GM18951 (cell line): ENCODE measurements around the gene RAC3.

Source experiments
- POLR2A ChIP-seq: IDR thresholded peaks from 4 replicates; pipeline ENCODE4 v1.6.1; 2011; ENCODE audit warnings: mild to moderate bottlenecking; ENCODE audit not compliant: insufficient read length, insufficient read depth; ENCODE audit errors: extremely low read depth
- in situ Hi-C: fragments of 300-500 bp; cut with MboI; formaldehyde crosslinking; loops from one replicate; pipeline ENCODE4 v1.12.0; 2022; ENCODE audit warnings: low sequenced_read_pairs, mixed read lengths, inconsistent platforms; ENCODE audit not compliant: unreplicated experiment

Gene RAC3

DNA sequence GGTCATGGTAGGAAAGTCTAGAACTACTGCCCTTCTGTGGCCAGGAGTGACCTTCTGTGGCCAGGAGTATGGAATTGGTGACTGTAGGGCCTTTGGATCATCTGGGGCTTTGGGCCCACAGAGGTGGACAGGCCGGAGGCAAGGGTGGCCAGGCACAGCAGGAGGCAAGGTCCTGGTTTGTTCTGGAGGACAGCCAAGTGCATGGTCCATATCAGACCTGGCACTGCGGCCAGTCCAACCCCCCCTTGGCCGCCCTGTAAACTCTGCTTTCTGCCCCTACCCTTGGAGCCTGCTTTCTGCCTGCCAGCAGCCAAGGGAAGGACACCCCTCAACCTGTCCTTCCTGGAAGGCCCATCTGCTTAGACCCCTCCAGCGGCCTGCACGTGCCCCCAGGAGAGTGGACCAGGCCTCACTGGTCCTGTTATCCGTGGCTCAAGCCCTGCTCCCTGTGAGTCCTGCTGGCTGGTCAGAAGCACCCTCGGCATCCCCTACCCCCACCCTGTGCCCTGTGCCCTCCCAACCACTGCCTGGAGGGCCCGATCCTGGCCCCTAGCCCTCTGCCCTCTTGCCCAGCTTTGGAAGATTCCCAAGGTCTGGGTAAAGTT is 8.3 kb downstream of the RAC3 start:
- TF ChIP-seq POLR2A, result no peak
- in situ Hi-C loops, result loop anchor here (25.0 kb wide), 1 partner anchor 123 kb away; no protein-coding TSS in a partner anchor

- no peak for TF ChIP-seq POLR2A
- in situ Hi-C loops, result loop anchor here (25.0 kb wide), 1 partner anchor 121 kb away; no protein-coding TSS in a partner anchor
Measured at GRCh38 chr17:82041144-82041814, 9.8 kb downstream of the RAC3 start.

DNA sequence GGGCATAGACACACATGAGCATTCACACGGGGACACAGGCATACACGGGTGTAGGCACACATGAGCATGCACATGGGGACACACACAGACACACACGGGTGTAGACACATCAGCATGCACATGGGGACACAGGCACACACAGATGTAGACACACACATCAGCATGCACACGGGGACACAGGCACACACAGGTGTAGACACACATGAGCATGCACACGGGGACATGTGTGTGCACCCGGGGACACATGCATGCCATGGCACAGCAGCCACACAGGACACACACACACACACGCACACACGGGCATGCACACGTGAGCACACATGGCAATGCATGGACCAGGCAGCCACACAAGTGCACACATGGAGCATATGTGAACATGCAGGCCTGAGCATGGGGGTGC is 11.2 kb downstream of the RAC3 start:
- no peak for TF ChIP-seq POLR2A
- in situ Hi-C loops, result loop anchor here (25.0 kb wide), 1 partner anchor 120 kb away; no protein-coding TSS in a partner anchor

GRCh38 chr17:82043507-82043906 is 12.0 kb downstream of the RAC3 start:
- in situ Hi-C loops, result loop anchor here (25.0 kb wide), 1 partner anchor 119 kb away; no protein-coding TSS in a partner anchor
- TF ChIP-seq POLR2A, result no peak

DNA sequence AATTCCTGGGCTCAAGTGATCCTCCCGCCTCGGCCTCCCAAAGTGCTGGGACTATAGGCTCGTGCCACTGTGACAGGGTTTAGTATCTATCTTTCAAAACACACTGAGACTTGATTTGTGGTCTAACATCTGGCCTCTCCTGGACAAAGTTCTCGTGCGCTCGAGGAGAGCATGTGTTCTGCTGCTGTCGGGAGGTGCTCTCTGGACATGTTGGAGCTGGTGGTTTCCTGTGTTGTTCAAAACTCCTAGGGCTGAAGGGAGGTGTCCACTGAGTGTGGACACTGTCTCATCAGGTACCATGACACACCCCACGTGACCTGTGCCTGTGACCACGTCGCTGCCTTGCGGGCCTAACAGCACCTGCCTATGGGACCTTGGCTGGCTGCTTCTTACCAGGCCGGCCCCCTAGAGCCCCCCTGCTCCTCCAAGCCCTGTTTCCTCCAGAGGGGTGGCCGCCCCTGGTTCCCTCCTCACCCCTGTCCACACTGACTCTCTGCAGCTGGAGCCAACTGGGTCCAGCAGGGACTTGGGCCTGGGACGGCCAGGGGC is 14.5 kb downstream of the RAC3 start:
- in situ Hi-C loops, result loop anchor here (25.0 kb wide), 1 partner anchor 116 kb away; no protein-coding TSS in a partner anchor
- no peak for TF ChIP-seq POLR2A

GRCh38 chr17:82046903-82047302 is 15.4 kb downstream of the RAC3 start:
- no peak for TF ChIP-seq POLR2A
- in situ Hi-C loops, result loop anchor here (25.0 kb wide), 1 partner anchor 115 kb away; no protein-coding TSS in a partner anchor

GRCh38 chr17:82047379-82047778 is 15.9 kb downstream of the RAC3 start:
- TF ChIP-seq POLR2A, result no peak
- in situ Hi-C loops, result loop anchor here (25.0 kb wide), 1 partner anchor 115 kb away; no protein-coding TSS in a partner anchor

DNA sequence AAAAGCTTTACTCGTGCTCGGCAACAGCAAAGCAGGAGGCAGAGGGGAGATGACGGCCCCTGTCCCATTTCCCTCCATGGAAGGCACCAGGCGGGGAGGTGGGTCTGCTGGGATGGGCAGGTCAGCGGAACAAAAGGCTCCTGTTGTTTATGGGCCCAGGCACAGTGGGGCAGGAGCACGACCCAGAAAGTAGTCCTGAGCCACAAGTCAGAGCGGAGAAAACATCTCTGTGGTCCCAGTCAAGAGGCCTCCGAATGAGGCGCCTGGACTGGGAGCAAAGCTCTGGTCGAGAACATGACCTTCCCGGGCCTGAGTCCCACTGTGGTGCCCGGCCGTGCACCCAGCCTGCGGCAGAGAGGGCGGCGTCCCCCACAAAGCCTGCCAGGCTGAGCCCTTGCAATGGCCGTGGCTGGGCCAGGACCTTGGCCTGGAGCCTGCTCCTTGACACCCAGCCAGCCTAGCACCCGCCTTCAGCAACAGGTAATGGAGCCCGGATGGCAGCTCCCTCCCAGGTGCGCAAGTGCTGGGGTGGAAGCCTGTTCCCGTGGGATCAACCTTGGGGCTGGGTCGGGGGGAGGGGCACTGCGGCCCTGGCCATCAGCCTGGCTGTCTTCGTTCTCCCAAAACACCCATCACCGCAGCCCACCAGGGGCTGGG is 16.6 kb downstream of the RAC3 start:
- no peak for TF ChIP-seq POLR2A
- in situ Hi-C loops, result loop anchor here (25.0 kb wide), 1 partner anchor 114 kb away; no protein-coding TSS in a partner anchor

DNA sequence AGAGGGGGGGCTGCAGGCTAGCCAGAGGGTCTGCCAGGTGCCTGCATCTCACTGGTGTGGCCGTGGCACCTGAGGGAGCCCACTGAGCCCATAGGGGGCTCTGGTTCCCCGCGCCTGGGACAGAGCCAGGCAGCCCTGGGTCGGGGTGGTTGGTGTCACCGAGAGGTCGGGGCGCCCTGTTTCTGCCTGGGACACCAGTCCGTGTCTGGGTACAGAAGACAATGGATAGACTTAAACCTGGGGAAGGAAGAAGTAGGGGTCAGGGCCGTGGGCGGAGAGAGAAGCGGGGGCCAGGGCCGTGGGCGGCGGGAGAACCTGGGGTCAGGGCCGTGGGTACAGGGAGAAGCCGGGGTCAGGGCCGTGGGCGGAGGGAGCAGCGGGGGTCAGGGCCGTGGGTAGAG is 17.1 kb downstream of the RAC3 start:
- TF ChIP-seq POLR2A, result no peak
- in situ Hi-C loops, result loop anchor here (25.0 kb wide), 1 partner anchor 114 kb away; no protein-coding TSS in a partner anchor

GRCh38 chr17:82049106-82049505 is 17.6 kb downstream of the RAC3 start:
- no peak for TF ChIP-seq POLR2A
- in situ Hi-C loops, result loop anchor here (25.0 kb wide), 1 partner anchor 113 kb away; no protein-coding TSS in a partner anchor

DNA sequence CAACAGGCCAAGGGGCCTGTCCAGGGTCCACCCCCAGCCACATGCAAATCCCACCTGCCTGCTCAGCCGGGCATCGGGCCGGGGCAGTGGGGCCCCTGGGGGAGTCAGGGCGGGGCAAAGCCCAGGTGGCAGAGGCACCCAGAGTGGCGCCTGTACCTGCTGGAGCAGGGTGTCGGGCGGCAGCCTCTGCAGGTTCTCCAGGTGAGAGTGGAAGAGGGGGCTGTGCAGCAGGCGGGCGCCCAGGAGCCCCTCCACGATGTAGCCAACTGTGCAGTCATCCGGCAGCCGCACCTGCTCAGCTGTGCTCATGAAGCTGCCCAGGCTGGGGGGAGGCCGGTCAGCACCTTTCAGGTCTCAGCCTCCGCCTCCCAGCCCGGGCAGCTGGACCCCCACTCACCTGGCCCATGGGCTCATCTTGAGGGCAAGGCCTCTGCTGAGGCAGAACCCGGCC is 18.1 kb downstream of the RAC3 start:
- in situ Hi-C loops, result loop anchor here (25.0 kb wide), 1 partner anchor 113 kb away; no protein-coding TSS in a partner anchor
- no peak for TF ChIP-seq POLR2A

DNA sequence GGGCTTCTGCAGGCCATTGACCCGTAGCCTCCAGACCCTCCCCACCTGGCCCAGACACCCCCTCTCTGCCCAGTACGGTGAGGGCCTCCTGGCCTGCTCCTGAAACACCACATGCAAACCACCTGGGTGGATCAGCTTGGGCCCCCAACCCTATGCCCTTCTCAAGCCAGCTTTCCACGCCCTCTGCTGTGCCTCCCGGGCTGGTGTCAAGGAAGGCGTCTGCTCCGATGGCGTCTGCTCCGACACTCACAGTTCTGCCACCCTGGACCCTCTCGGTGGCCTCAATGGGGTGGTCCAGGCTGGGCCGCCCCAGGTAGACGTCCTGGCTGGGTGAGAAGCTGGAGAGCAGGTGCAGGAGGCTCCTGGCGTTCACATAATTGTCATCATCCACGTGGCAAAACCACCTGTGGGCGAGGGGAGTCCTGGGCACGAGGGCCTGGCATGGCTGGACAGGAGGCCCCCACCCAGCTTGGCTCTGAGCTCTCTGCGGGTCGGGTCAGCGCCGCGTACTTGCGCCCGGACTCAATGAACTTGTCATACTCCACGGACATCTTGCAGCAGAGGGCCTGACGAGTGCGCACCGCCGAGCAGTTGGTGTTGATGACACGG is 18.8 kb downstream of the RAC3 start:
- in situ Hi-C loops, result no loop called here
- TF ChIP-seq POLR2A, result no peak
